Measurements from ENCODE around the gene ZNF888. TPM values are rescaled to one million over a fixed set of nuclear protein-coding genes. Genes with fewer than 3 reads are reported as not detected.
A peak's percentile ranks its signal among the peaks of the same experiment; 100 is the strongest.

ZNF888 gene
- total and polyA plus RNA-seq, 9 of the 15 experiments (the other 6 are each of a cell fraction or from before 2014, with no cell fraction given) = 1.6 to 13.3 (median 9.9) TPM

- no peaks in the 10 kb centered on the region for H3K27me3 ChIP-seq (ENCODE audit: control insufficient read depth in 2 of 2, insufficient read depth in 2 of 2, low read length in 2 of 2)
- H3K9me3 ChIP-seq (replicated peaks; ENCODE audit: control insufficient read depth, insufficient read depth, low read depth, low read length) = peaks cover 7% of the 10 kb centered on the region; the same call in 1 of the 2 replicates
- FAIRE-seq (no peak), ATAC-seq (no peak), DNase-seq (ENCODE audit: extremely low read depth in 1 of 4, low spot score in 3 of 4) (no peak)
- CTCF ChIA-PET (ENCODE audit: low intra/inter-chr PET ratio) = no interaction called here
- POLR2A ChIA-PET = interaction anchor here (0.6 kb wide), 1 partner anchor 33 kb away, joined by 3 read pairs; no protein-coding TSS in a partner anchor
- no peak overlapping the region for H3K4me2 ChIP-seq (ENCODE audit: insufficient read depth, low read length)
- no TSS peak for BruUV-seq (replicated peaks)
- TF ChIP-seq KLF10 (CRISPR knock-in tag; IDR thresholded peaks at IDR 0.05) (no peak), TCF3 (CRISPR knock-in tag; IDR thresholded peaks at IDR 0.05) (no peak), ZNF79 (CRISPR knock-in tag; IDR thresholded peaks at IDR 0.05; ENCODE audit: low read depth) (no peak)
- no peak overlapping the region for H3K4me3 ChIP-seq
- peaks cover 4 to 6% of the 10 kb centered on the region in 2 experiments; a peak in 2 of 5 replicates for H3K4me1 ChIP-seq (replicated peaks in 1 of 2; ENCODE audit: control insufficient read depth in 2 of 2, insufficient read depth in 2 of 2, low read length in 2 of 2)
- H2AFZ ChIP-seq (ENCODE audit: low read depth, low read length) = no peak overlapping the region
- peaks cover 27% of the 10 kb centered on the region for H3K79me2 ChIP-seq (ENCODE audit: control insufficient read depth, insufficient read depth, low read length)
- no peaks in the 10 kb centered on the region; the same call in 1 of the 2 replicates for H4K20me1 ChIP-seq (replicated peaks; ENCODE audit: control insufficient read depth, insufficient read depth, low read length)
- in situ Hi-C loops (cut with MboI) (no loop called here), intact Hi-C loops (cut with micrococcal nuclease) (no loop called here)
- H3K9me1 ChIP-seq (ENCODE audit: control insufficient read depth, insufficient read depth, low read length) = peaks cover 3% of the 10 kb centered on the region
- WGBS (ENCODE audit: insufficient coverage, low coverage, missing lambda C conversion rate) = 94% methylated on average over 6 of the region's 7 CpGs
- no peak overlapping the region for H3K27ac ChIP-seq (ENCODE audit: extremely low read depth, low read depth, low read length)
- peaks cover 74% of the 10 kb centered on the region for H3K36me3 ChIP-seq (ENCODE audit: control insufficient read depth, insufficient read depth, low read length)
- no peak overlapping the region for H3K9ac ChIP-seq (ENCODE audit: insufficient read depth in 1 of 2, low read depth in 2 of 2, low read length in 2 of 2)
These were observed 34.2 kb downstream of the ZNF888 start for GRCh38 chr19:52889076-52889475.

GRCh38 chr19:52880895-52881389 lies 42.3 kb downstream of the ZNF888 start:
- BruUV-seq (replicated peaks) = TSS peak; percentile 10
- TF ChIP-seq ZNF274 (IDR thresholded peaks at IDR 0.05; ENCODE audit: borderline replicate concordance, low read depth, low read length) = peak; percentile 78; the same call in 1 of the 2 replicates
- peak in 1 of 2 experiments; percentile 27; a peak in 1 of 3 replicates for TF ChIP-seq CBX3 (IDR thresholded peaks at IDR 0.05; ENCODE audit: borderline replicate concordance in 1 of 2, low read length in 2 of 2)
- no peak for TF ChIP-seq NFRKB (IDR thresholded peaks at IDR 0.05; ENCODE audit: low read depth)
- TF ChIP-seq CTBP1 (IDR thresholded peaks at IDR 0.05; ENCODE audit: borderline replicate concordance) = no peak
- TF ChIP-seq HNRNPUL1 (IDR thresholded peaks at IDR 0.05; ENCODE audit: low read length) = no peak
- H3K27me3 ChIP-seq (ENCODE audit: control insufficient read depth in 2 of 2, insufficient read depth in 2 of 2, low read length in 2 of 2) = no peaks in the 10 kb centered on the region
- no peak overlapping the region for H3K27ac ChIP-seq (ENCODE audit: extremely low read depth, low read depth, low read length)
- FAIRE-seq (no peak), DNase-seq (ENCODE audit: extremely low read depth in 1 of 4, low spot score in 3 of 4) (no peak), ATAC-seq (no peak)
- 88% methylated on average over 11 of the region's 11 CpGs for WGBS (ENCODE audit: insufficient coverage, low coverage, missing lambda C conversion rate)
- in situ Hi-C loops (cut with MboI) = no loop called here
- H4K20me1 ChIP-seq (replicated peaks; ENCODE audit: control insufficient read depth, insufficient read depth, low read length) = no peaks in the 10 kb centered on the region
- ChIA-PET CTCF (ENCODE audit: low intra/inter-chr PET ratio) (no interaction called here), POLR2A (no interaction called here)
- H3K4me2 ChIP-seq (ENCODE audit: insufficient read depth, low read length) = no peak overlapping the region
- H3K36me3 ChIP-seq (ENCODE audit: control insufficient read depth, insufficient read depth, low read length) = peaks cover 68% of the 10 kb centered on the region
- no peaks in the 10 kb centered on the region for H3K79me2 ChIP-seq (ENCODE audit: control insufficient read depth, insufficient read depth, low read length)
- H3K9me3 ChIP-seq (replicated peaks; ENCODE audit: control insufficient read depth, insufficient read depth, low read depth, low read length) = peaks cover 34% of the 10 kb centered on the region
- no peak overlapping the region for H2AFZ ChIP-seq (ENCODE audit: low read depth, low read length)
- no peak overlapping the region for H3K4me3 ChIP-seq
- no peaks in the 10 kb centered on the region for H3K9me1 ChIP-seq (ENCODE audit: control insufficient read depth, insufficient read depth, low read length)
- intact Hi-C loops (cut with micrococcal nuclease) = no loop called here
- H3K9ac ChIP-seq (ENCODE audit: insufficient read depth in 1 of 2, low read depth in 2 of 2, low read length in 2 of 2) = no peak overlapping the region
- H3K4me1 ChIP-seq (replicated peaks in 1 of 2; ENCODE audit: control insufficient read depth in 2 of 2, insufficient read depth in 2 of 2, low read length in 2 of 2) = no peaks in the 10 kb centered on the region
